Nephron (organoid): ENCODE data around the gene PPP2R5E.
"Not testable (repeated sequence)": the region's sequence is repeated elsewhere in the genome, so short reads cannot be mapped to it uniquely, and the experiment has no call there.

Experiments used
- H3K27ac Mint-ChIP-seq, 3 experiments: 2 replicates each; pipeline ENCODE4 v1.8.0; 2020; ENCODE audit warnings: mixed read lengths in 3 of 3, mild to moderate bottlenecking in 2 of 3, moderate library complexity in 1 of 3
- H3K27me3 Mint-ChIP-seq: 2 replicates; pipeline ENCODE4 v1.8.0; 2021; ENCODE audit warnings: low read depth, mild to moderate bottlenecking, moderate library complexity, mixed read lengths
- H3K36me3 Mint-ChIP-seq: 2 replicates; pipeline ENCODE4 v1.8.0; 2020; ENCODE audit warnings: low read depth, mixed read lengths
- H3K4me1 Mint-ChIP-seq: 2 replicates; pipeline ENCODE4 v1.8.0; 2020; ENCODE audit warnings: mixed read lengths
- H3K4me3 Mint-ChIP-seq, 3 experiments: 2 replicates each; pipeline ENCODE4 v1.8.0; 2020; ENCODE audit warnings: mild to moderate bottlenecking in 3 of 3, mixed read lengths in 3 of 3, moderate library complexity in 2 of 3
- H3K9me3 Mint-ChIP-seq: 2 replicates; pipeline ENCODE4 v1.8.0; 2020; ENCODE audit warnings: mixed read lengths
- CTCF ChIP-seq, 3 experiments: fragments of 200-600 bp; sonication (generic); IDR thresholded peaks; one replicate each; pipeline ENCODE4 v1.5.0; 2021; ENCODE audit warnings: antibody characterized with exemption in 3 of 3; ENCODE audit not compliant: unreplicated experiment in 3 of 3

The PPP2R5E gene

GRCh38 chr14:63383776-63384367 lies 159.3 kb downstream of the PPP2R5E start:
- peaks cover 76% of the 10 kb centered on the region for H3K36me3 Mint-ChIP-seq

GRCh38 chr14:63378444-63378843 lies 164.7 kb downstream of the PPP2R5E start:
- Mint-ChIP-seq H3K9me3 (no peaks in the 10 kb centered on the region), H3K4me1 (no peaks in the 10 kb centered on the region), H3K4me3 (no peak overlapping the region), H3K27ac (no peak overlapping the region), H3K27me3 (no peaks in the 10 kb centered on the region), H3K36me3 (peaks cover 56% of the 10 kb centered on the region)
- no peak for TF ChIP-seq CTCF (IDR thresholded peaks at IDR 0.05; ENCODE audit: unreplicated experiment in 3 of 3)

More at GRCh38 chr14:63383776-63384367, 159.3 kb downstream of the PPP2R5E start:
- no peak for TF ChIP-seq CTCF (IDR thresholded peaks at IDR 0.05; ENCODE audit: unreplicated experiment in 3 of 3)
- Mint-ChIP-seq H3K4me3 (no peak overlapping the region), H3K27ac (no peak overlapping the region), H3K4me1 (no peaks in the 10 kb centered on the region), H3K9me3 (no peaks in the 10 kb centered on the region), H3K27me3 (no peaks in the 10 kb centered on the region)

DNA sequence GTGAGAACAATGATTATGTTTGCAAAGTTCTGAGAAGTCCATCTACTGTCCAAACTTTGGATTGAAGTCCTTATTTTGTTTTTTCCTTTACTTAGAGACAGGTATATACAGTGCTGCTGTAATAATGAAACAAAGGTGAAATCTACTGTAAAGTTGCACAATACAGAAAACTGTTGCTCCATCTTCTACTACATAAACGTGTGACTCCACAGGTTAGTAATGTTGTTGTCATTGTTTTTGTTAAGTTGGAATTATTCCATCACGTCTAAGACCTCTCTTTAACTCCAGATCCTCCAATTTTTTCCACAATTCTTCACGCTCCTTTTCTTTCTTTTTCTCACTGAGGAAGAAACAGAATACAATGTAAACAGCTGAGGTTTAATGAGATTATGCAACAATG lies 167.4 kb downstream of the PPP2R5E start:
- no peak for TF ChIP-seq CTCF (IDR thresholded peaks at IDR 0.05; ENCODE audit: unreplicated experiment in 3 of 3)
- no peaks in the 10 kb centered on the region for H3K9me3 Mint-ChIP-seq
- H3K27me3 Mint-ChIP-seq, result no peaks in the 10 kb centered on the region
- peak overlapping the region in 1 of 3 experiments; percentile 11 for H3K27ac Mint-ChIP-seq
- H3K4me1 Mint-ChIP-seq, result no peaks in the 10 kb centered on the region
- H3K4me3 Mint-ChIP-seq, result no peak overlapping the region
- H3K36me3 Mint-ChIP-seq, result peaks cover 56% of the 10 kb centered on the region

DNA sequence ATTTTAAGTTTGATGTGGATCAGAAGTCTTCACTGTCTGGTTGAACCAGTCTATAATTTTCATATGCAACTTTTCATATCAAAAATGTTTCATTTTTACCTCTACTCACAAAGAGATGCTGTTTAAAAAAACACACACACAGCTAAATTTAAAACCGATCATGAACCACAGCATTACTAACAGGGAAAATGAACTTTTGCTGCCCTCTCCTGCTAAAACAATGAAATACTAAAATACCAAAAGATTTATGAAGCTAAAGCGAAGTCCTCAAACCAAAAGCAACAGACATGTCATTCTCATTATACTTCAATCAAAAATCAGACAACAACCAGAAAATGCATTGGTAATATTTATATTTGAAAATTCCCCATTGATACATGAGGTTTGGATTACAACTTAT lies 171.6 kb downstream of the PPP2R5E start:
- peaks cover 19% of the 10 kb centered on the region for H3K9me3 Mint-ChIP-seq
- H3K27me3 Mint-ChIP-seq, H3K4me1 Mint-ChIP-seq, H3K4me3 Mint-ChIP-seq: not testable (repeated sequence)
- peak overlapping the region in 1 of 3 experiments; percentile 43 for H3K27ac Mint-ChIP-seq
- H3K36me3 Mint-ChIP-seq, result peaks cover 65% of the 10 kb centered on the region

DNA sequence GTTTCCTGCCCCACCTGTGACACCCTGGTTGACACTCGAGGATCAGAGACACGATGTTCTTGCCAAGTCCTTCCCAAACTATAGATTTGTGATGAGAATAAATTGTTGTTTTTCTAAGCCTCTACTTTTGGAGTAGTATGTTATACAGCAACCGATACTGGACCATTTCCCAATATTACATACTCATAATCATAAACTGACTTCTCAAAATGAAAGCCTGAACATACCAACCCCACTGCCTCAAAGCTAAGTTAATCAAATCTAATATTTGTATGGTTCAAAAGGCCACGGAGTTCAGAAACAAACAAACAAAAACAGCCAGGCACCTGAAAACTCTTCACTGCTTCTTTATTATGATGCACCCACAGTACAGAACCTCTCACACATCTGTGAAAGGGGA lies 172.1 kb downstream of the PPP2R5E start:
- Mint-ChIP-seq H3K9me3 (peaks cover 20% of the 10 kb centered on the region), H3K4me1 (no peaks in the 10 kb centered on the region), H3K36me3 (peaks cover 70% of the 10 kb centered on the region), H3K4me3 (no peak overlapping the region), H3K27ac (no peak overlapping the region), H3K27me3 (no peaks in the 10 kb centered on the region)
- no peak for TF ChIP-seq CTCF (IDR thresholded peaks at IDR 0.05; ENCODE audit: unreplicated experiment in 3 of 3)

DNA sequence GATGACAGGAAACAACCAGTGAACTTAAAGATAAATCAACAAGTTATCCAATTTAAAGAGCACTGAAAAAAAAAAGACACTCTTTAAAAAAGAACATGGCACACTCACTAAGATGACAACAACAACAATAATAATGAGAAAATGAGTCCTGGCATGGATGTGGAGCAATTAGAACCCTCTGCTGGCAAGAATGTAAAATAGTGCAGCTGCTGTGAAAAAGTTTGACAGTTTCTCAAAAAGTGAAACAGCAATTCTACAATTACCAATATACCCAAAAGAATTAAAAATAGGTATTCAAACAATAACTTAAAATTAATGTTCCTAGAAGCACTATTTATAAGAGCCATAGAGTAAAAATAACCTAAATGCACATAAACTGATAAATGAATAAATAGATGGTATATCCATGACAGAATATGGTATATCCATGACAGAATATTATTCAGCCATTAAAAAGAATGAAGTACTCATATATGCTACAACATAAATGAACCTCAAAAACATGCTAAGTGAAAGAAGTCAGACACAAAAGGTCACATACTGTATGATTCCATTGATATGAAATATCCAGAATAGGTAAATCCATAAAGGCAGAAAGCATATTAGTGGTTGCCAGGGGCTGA lies 175.3 kb downstream of the PPP2R5E start:
- no peaks in the 10 kb centered on the region for H3K27me3 Mint-ChIP-seq
- no peaks in the 10 kb centered on the region for H3K4me1 Mint-ChIP-seq
- H3K36me3 Mint-ChIP-seq, result peaks cover 75% of the 10 kb centered on the region
- no peak for TF ChIP-seq CTCF (IDR thresholded peaks at IDR 0.05; ENCODE audit: unreplicated experiment in 3 of 3)
- H3K9me3 Mint-ChIP-seq, result peaks cover 43% of the 10 kb centered on the region
- H3K4me3 Mint-ChIP-seq, result no peak overlapping the region
- H3K27ac Mint-ChIP-seq, result no peak overlapping the region
